Stimulated activated CD4-positive, alpha-beta T cell treated with anti-CD3 and anti-CD28 coated beads, Interleukin-4, amount 100 ng/mL, for 1 hour (primary cell): Measurements from ENCODE around the gene NFYC.

ENCODE experiments used
- DNase-seq: peaks from one replicate; pipeline ENCODE4 v3.0.0-alpha.2; 2020

NFYC gene

DNA sequence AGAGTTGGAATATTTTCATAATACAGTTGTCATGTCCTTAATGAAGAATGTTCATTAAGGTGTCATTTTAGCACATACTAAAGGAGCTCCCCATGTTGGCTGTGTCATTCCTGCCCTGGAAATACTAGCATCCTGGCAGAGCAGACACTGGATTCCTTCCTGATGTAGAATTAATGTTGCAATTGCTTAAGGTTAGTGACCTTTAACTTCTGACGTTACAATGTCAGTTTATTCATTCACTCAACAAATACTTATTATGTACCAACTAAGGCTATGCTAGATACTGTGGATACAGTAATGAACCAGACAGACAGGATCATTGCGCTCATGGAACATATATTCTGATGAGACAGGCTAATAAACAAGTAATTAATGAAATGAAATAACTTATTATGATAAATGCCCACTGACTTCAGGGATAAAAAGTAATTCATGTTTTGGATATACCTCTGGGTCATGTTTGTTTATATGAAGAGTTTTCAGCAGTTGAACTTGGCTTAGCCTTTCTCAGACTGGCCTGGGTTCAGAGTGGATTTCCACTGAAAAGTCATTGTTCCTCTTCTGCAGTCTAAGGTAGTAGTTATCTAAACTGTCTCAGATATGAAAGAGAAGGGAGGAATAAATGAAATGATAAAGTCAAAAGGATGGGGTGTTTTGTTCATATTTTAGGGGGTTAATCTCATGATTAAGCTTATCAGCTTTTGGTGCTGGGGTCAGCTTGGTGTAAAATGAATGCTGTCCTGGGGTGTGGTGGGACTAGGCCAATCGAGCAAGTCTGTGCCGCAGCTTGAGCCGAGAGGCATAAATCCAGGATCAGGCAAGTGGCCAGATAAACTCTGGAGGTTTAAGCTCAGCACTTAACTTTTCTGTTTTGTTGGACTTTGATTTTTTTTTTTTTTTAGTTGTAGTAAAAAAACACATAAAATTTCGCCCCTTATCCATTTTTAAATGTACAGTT, 48.8 kb downstream of the NFYC start:
- DNase-seq = no peak

GRCh38 chr1:40740997-40741736, 49.7 kb downstream of the NFYC start:
- no peak for DNase-seq

- no peak for DNase-seq
Measured at GRCh38 chr1:40742363-40743061, 51.0 kb downstream of the NFYC start.

GRCh38 chr1:40743452-40743851, 51.9 kb downstream of the NFYC start:
- DNase-seq = no peak

- no peak for DNase-seq
Measured at GRCh38 chr1:40743860-40744259, 52.4 kb downstream of the NFYC start.

DNA sequence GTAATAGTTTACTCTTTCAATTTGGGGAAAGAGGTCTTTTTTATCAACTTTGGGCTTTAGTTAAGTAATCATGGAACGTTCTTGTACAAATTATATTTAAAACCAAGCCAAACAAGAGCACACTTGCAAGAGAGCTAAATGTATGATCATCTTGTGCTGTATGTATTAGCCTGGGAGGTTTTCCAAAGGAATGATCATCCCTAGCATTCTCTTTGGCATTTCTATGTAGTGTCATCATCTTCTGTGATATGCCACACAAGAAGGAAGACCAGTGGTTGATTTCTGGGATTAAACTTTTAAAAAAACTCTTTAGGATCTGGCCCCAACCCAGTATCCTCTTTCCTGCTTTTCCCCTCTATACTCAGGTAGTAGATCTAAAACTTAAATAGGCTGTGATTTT, 53.7 kb downstream of the NFYC start:
- no peak for DNase-seq

- no peak for DNase-seq
Measured at GRCh38 chr1:40746344-40747090, 55.0 kb downstream of the NFYC start.

GRCh38 chr1:40748841-40749718, 57.6 kb downstream of the NFYC start:
- DNase-seq = no peak

- DNase-seq = no peak
Measured at GRCh38 chr1:40749817-40750216, 58.3 kb downstream of the NFYC start.

- DNase-seq = no peak
Measured at GRCh38 chr1:40750451-40750908, 59.0 kb downstream of the NFYC start.

GRCh38 chr1:40751802-40752201, 60.3 kb downstream of the NFYC start:
- no peak for DNase-seq

DNA sequence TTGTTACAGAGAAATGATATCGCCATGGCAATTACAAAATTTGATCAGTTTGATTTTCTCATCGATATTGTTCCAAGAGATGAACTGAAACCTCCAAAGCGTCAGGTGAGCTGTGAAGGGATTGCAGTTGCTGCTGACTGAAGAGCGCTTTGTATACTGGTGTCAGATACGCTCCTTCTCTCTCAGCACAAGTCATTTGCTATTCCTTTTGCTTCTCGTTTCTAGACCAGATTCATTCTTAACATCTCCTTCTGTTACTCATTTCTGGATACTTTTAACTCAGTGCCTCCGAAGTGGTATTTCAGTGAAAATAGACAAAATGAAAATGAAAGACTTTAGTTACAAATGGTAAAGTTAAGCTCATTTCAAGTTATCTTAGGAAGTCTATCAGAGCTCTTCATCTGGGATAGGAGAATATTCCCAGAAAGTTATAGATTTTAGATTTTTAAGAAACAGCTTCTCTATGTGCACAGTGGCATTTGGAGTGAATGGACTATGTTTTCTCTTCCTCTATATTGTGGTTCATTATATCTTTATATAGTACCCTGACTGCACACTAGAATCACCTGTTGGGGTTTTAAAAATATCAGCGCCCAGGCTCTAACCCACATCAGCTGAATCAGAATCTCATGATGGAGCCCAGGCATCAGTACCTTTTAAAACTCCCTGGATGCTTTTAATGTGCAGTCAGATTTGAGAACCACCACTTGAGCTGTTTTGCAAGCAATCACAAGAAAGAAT, 61.8 kb downstream of the NFYC start:
- no peak for DNase-seq

DNA sequence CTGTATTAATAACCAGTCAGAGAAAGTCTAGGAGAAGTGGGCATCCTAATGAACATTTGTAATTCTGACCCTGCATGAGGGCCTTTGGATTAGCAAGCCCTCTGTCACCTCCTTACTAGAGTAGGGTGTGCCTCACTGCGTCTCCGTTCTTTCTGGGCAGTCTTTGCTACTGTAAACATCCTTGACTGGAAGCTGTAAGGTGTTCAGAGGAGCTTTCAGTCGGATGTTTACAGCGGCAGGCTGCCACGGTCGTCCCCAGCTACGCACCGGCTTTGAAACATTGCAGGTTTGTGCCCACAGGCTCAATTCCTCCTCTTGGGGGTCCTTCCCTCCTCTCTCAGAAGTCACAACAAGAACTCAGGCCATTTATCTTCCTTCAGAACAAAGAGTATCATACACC, 62.7 kb downstream of the NFYC start:
- DNase-seq = no peak

DNA sequence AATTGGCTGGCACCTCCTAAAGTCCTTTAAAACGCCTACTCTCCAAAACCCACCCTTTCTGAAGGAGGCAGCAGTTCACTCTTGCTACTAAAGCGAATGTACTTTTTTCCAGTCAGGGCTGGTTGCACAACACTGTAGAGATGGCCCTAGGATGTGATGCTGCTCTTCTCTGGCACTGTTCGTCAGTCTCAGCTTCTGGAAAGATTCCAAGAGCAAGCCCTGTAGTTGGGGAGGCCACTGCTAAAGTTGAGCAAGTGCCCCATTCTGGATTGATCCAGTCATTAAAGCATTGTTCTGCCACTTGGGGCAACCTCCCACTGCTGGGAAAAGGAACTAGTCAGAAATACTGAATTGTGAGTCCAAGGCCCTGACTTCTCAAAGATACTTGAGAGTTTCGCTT, 63.6 kb downstream of the NFYC start:
- no peak for DNase-seq

DNA sequence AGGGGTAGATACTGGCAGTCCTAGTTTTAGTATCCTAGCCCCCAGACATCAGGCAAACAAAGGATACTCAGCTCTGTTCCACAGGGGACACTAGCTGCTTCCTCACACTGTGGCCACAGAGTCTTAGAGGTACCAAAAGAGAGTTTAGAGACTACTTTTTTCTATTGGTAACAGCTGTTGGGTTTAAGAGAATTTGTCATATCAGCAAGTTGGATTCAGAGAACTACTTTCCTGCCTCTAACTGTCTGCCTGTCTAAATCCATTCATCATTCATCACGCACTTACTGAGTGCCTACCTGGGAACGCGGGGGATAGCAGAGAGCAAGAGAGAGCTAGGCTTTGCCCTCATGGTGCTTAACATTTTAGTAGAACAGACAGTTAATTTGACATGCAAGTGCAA, 65.0 kb downstream of the NFYC start:
- no peak for DNase-seq

DNA sequence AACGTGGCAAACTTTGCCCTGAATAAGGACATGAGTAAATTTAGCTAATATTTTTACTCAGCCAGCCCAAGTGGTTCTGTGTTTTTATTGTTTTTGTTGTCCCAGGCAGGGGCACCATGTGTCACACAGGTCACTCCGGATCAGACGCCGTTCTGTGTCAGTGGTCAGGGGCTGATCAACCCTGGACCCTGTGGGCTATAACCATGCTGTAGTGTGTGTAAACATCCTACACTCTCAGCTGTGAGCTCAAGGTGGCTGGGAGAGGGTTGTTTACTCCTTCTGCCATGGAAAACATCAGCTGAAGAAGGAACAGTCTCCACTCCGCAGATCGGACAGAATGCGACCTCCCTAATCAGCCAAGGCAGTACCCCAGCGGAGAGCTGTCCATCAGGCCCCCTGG, 65.6 kb downstream of the NFYC start:
- DNase-seq = no peak

DNA sequence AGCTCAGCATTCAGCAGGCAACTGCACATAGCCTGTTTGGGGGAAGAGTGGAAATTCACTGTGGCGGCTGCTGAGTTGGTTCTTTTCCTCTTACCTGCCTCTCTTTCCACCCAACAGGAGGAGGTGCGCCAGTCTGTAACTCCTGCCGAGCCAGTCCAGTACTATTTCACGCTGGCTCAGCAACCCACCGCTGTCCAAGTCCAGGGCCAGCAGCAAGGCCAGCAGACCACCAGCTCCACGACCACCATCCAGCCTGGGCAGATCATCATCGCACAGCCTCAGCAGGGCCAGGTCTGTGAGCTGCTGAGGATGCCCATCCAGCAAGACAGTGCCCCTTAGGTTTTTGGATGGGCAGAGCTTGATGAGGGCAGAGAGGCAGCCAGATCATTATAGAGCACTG, 66.5 kb downstream of the NFYC start:
- no peak for DNase-seq

DNA sequence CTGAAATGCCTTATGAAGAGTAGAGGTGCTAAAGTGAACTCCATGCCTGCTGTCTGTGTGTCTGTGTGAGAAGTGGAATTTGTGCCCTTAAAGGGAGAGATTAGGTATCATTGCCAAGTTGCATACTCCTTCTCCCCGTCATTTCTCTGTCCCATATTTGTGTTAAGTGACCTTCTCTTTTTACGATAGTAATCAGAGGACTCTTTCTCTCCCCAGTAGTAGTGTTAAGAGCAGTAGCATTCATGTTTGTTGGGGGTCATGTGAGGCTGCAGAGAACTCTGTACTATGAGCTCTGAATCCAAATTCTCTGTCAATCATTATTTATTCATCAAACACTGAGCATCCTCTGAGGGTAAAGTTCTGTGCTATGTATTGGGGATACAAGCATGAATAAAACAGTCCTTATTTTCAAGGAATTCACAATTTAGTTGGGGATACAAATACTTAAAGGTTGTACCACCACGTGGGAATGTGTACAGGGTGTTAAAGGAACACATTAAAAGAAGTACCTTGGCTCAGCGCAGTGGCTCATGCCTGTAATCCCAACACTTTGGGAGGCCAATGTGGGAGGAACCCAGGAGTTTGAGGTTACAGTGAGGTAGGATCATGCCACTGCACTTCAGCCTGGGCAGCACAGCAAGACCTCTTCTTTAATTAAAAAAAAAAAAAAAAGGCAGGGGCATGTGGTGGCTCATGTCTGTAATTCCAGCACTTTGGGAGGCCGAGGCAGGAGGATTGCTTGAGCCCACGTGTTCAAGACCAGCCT, 67.3 kb downstream of the NFYC start:
- DNase-seq = no peak

DNA sequence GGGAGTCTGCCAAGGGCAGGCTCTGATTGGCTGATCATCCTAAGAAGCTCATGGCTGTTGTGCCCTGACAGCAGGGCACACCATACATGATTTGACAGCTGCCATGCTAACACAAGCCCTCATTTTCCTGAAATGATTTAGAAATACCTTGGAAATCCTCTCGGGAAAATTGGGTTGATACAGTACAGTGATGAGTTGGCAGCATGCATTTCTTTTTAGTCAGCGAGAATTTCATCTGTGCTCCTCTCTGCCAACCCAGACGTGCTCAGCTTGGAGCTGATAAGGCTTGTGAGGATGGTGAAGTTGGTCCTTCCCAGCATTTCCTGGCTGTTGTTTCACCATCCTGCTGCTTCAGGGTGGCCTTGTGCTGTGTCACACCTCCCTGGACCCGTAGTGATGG, 69.5 kb downstream of the NFYC start:
- no peak for DNase-seq
